Measurements from ENCODE around the gene DNM2.

The DNM2 gene

DNA sequence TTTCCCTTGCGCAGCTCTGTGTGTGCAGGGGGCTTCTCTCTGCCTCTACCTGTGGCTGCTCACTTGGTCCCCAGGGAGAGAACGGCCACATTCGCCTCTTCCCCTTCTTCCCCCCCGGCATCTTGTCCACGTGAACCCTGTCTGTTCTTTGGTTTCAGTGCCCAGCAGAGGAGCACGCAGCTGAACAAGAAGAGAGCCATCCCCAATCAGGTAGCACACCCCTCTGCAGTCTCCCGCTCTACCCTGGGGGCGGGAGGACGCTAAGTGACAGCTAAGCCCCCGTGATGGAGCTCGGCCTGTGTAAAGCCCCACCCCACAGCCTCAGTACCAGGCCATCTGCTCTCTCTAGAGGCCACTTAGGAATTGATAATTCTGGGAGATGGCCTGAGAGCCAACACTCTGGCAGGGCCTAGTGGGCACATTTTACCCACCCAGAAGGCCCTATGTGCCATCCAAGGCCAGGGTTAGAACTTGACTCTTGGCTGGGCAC is 87.9 kb downstream of the DNM2 start:
- no peak overlapping the region for H3K18ac ChIP-seq (ENCODE audit: low read length)
- H2BK5ac ChIP-seq (ENCODE audit: low read depth, low read length, poor library complexity): no peak overlapping the region
- H3K9ac ChIP-seq (ENCODE audit: low read length): no peak overlapping the region
- H4K91ac ChIP-seq (ENCODE audit: low read depth, low read length): no peak overlapping the region
- peaks cover 1% of the 10 kb centered on the region for H3K9me3 ChIP-seq (ENCODE audit: insufficient read depth, low read depth, low read length)
- no peak overlapping the region for H3K4ac ChIP-seq (ENCODE audit: low read depth, low read length)
- H3K14ac ChIP-seq (ENCODE audit: low read length): no peak overlapping the region
- no peak overlapping the region for H4K12ac ChIP-seq (ENCODE audit: low read depth, low read length)
- H3K4me1 ChIP-seq (ENCODE audit: control insufficient read depth in 1 of 2, insufficient read depth in 2 of 2, low read length in 2 of 2): no peaks in the 10 kb centered on the region
- H2AK5ac ChIP-seq (ENCODE audit: low read length): no peak overlapping the region
- no peaks in the 10 kb centered on the region for H3K79me2 ChIP-seq (ENCODE audit: control insufficient read depth, insufficient read depth, low read length, poor library complexity)
- no peak overlapping the region for H3K4me2 ChIP-seq (ENCODE audit: low read length)
- no CpG with 5 or more reads among the region's 11 CpGs for WGBS (ENCODE audit: extremely low coverage, insufficient coverage, insufficient read length)
- no peak overlapping the region for H2BK12ac ChIP-seq (ENCODE audit: low read length)
- H3K4me3 ChIP-seq (ENCODE audit: low read depth, low read length): no peak overlapping the region
- H2BK120ac ChIP-seq (ENCODE audit: insufficient read depth, low read length, poor library complexity): no peak overlapping the region
- no peak overlapping the region for H3K23ac ChIP-seq (ENCODE audit: low read length)
- peaks cover 68 to 69% of the 10 kb centered on the region in 2 experiments for H3K36me3 ChIP-seq (ENCODE audit: control insufficient read depth in 1 of 2, insufficient read depth in 2 of 2, low read length in 2 of 2)
- H3K27ac ChIP-seq (ENCODE audit: low read depth, low read length): no peak overlapping the region
- H2AFZ ChIP-seq (ENCODE audit: insufficient read depth, low read length, poor library complexity): no peak overlapping the region
- no peak for DNase-seq
- H3K27me3 ChIP-seq (ENCODE audit: insufficient read depth, low read length): no peaks in the 10 kb centered on the region
- no peaks in the 10 kb centered on the region for H3K79me1 ChIP-seq (ENCODE audit: low read length)
- no peak overlapping the region for H4K8ac ChIP-seq (ENCODE audit: low read depth, low read length)

DNA sequence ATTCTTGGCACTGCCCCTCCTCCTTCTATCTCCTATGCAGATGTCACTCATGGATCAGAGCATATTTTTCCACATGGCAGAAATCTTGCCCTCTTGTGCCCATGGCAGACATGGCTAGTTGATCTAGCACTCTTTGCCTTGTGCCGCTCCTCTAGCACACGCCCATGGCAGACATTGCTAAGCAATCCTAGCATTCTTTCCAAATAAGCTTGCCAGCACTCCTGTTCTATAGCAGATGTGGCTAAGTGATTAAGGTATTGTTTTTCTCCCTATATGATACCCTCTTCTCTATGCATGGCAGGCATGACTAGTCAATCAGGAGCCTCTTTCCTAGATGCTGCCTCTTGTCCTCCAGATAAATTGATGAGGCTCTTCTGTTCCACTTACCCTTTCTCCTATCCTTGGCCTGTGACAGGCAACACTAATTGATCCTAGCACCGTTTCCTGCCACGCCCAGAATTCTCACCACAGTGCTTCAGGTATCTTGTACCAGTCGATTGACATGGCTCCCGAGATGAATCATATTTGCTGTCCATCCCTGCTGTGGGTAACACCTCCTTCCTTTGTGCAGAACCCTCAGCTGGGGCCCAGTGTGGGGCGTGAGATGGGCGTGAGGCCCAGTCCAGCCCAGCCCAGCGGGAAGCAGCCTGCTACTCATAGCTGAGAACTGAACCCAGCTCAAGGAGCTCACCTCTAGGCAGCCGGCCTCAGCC is 91.2 kb downstream of the DNM2 start:
- H4K12ac ChIP-seq (ENCODE audit: low read depth, low read length): no peak overlapping the region
- H2BK120ac ChIP-seq (ENCODE audit: insufficient read depth, low read length, poor library complexity): no peak overlapping the region
- peaks cover 58% of the 10 kb centered on the region in 2 experiments for H3K36me3 ChIP-seq (ENCODE audit: control insufficient read depth in 1 of 2, insufficient read depth in 2 of 2, low read length in 2 of 2)
- H3K4ac ChIP-seq (ENCODE audit: low read depth, low read length): no peak overlapping the region
- no CpG with 5 or more reads among the region's 10 CpGs for WGBS (ENCODE audit: extremely low coverage, insufficient coverage, insufficient read length)
- no peak overlapping the region for H3K4me2 ChIP-seq (ENCODE audit: low read length)
- no peak overlapping the region for H2BK12ac ChIP-seq (ENCODE audit: low read length)
- DNase-seq: no peak
- H4K91ac ChIP-seq (ENCODE audit: low read depth, low read length): no peak overlapping the region
- no peak overlapping the region for H3K23ac ChIP-seq (ENCODE audit: low read length)
- H3K79me1 ChIP-seq (ENCODE audit: low read length): no peaks in the 10 kb centered on the region
- H4K8ac ChIP-seq (ENCODE audit: low read depth, low read length): no peak overlapping the region
- no peak overlapping the region for H2BK5ac ChIP-seq (ENCODE audit: low read depth, low read length, poor library complexity)
- no peak overlapping the region for H3K27ac ChIP-seq (ENCODE audit: low read depth, low read length)
- no peak overlapping the region for H3K4me3 ChIP-seq (ENCODE audit: low read depth, low read length)
- H2AFZ ChIP-seq (ENCODE audit: insufficient read depth, low read length, poor library complexity): no peak overlapping the region
- no peak overlapping the region for H3K14ac ChIP-seq (ENCODE audit: low read length)
- peaks cover 3% of the 10 kb centered on the region for H3K9me3 ChIP-seq (ENCODE audit: insufficient read depth, low read depth, low read length)
- H3K9ac ChIP-seq (ENCODE audit: low read length): no peak overlapping the region
- H3K79me2 ChIP-seq (ENCODE audit: control insufficient read depth, insufficient read depth, low read length, poor library complexity): no peaks in the 10 kb centered on the region
- peaks cover 4 to 6% of the 10 kb centered on the region in 2 experiments for H3K4me1 ChIP-seq (ENCODE audit: control insufficient read depth in 1 of 2, insufficient read depth in 2 of 2, low read length in 2 of 2)
- H3K18ac ChIP-seq (ENCODE audit: low read length): no peak overlapping the region
- H2AK5ac ChIP-seq (ENCODE audit: low read length): no peak overlapping the region
- H3K27me3 ChIP-seq (ENCODE audit: insufficient read depth, low read length): no peaks in the 10 kb centered on the region

GRCh38 chr19:10809651-10810285 is 91.9 kb downstream of the DNM2 start:
- no CpG with 5 or more reads among the region's 15 CpGs for WGBS (ENCODE audit: extremely low coverage, insufficient coverage, insufficient read length)
- H3K27me3 ChIP-seq (ENCODE audit: insufficient read depth, low read length): no peaks in the 10 kb centered on the region

GRCh38 chr19:10811391-10812111 is 93.7 kb downstream of the DNM2 start:
- no peak overlapping the region for H3K4ac ChIP-seq (ENCODE audit: low read depth, low read length)
- no peak overlapping the region for H3K23ac ChIP-seq (ENCODE audit: low read length)

More at GRCh38 chr19:10809651-10810285, 91.9 kb downstream of the DNM2 start:
- Histone ChIP-seq H3K27ac (ENCODE audit: low read depth, low read length) (no peak overlapping the region), H3K9ac (ENCODE audit: low read length) (no peak overlapping the region), H4K91ac (ENCODE audit: low read depth, low read length) (no peak overlapping the region), H3K4me2 (ENCODE audit: low read length) (no peak overlapping the region), H2BK5ac (ENCODE audit: low read depth, low read length, poor library complexity) (no peak overlapping the region), H3K79me2 (ENCODE audit: control insufficient read depth, insufficient read depth, low read length, poor library complexity) (no peaks in the 10 kb centered on the region), H3K79me1 (ENCODE audit: low read length) (no peaks in the 10 kb centered on the region), H3K36me3 (ENCODE audit: control insufficient read depth in 1 of 2, insufficient read depth in 2 of 2, low read length in 2 of 2) (peaks cover 55% of the 10 kb centered on the region in 2 experiments), H3K4me3 (ENCODE audit: low read depth, low read length) (no peak overlapping the region), H3K14ac (ENCODE audit: low read length) (no peak overlapping the region), H3K4me1 (ENCODE audit: control insufficient read depth in 1 of 2, insufficient read depth in 2 of 2, low read length in 2 of 2) (peaks cover 4 to 6% of the 10 kb centered on the region in 2 experiments), H3K9me3 (ENCODE audit: insufficient read depth, low read depth, low read length) (peaks cover 3% of the 10 kb centered on the region), H3K18ac (ENCODE audit: low read length) (no peak overlapping the region), H3K23ac (ENCODE audit: low read length) (no peak overlapping the region), H2BK12ac (ENCODE audit: low read length) (no peak overlapping the region), H2BK120ac (ENCODE audit: insufficient read depth, low read length, poor library complexity) (no peak overlapping the region), H4K12ac (ENCODE audit: low read depth, low read length) (no peak overlapping the region), H3K4ac (ENCODE audit: low read depth, low read length) (no peak overlapping the region), H2AFZ (ENCODE audit: insufficient read depth, low read length, poor library complexity) (no peak overlapping the region), H2AK5ac (ENCODE audit: low read length) (no peak overlapping the region), H4K8ac (ENCODE audit: low read depth, low read length) (no peak overlapping the region)
- no peak for DNase-seq

More at GRCh38 chr19:10811391-10812111, 93.7 kb downstream of the DNM2 start:
- H3K79me2 ChIP-seq (ENCODE audit: control insufficient read depth, insufficient read depth, low read length, poor library complexity): no peaks in the 10 kb centered on the region
- no peak overlapping the region for H2BK120ac ChIP-seq (ENCODE audit: insufficient read depth, low read length, poor library complexity)
- H3K79me1 ChIP-seq (ENCODE audit: low read length): no peaks in the 10 kb centered on the region
- no peak overlapping the region for H3K27ac ChIP-seq (ENCODE audit: low read depth, low read length)
- no peak overlapping the region for H2AK5ac ChIP-seq (ENCODE audit: low read length)
- no peak overlapping the region for H3K18ac ChIP-seq (ENCODE audit: low read length)
- WGBS (ENCODE audit: extremely low coverage, insufficient coverage, insufficient read length): no CpG with 5 or more reads among the region's 17 CpGs
- DNase-seq: no peak
- H3K9ac ChIP-seq (ENCODE audit: low read length): no peak overlapping the region
- H2BK12ac ChIP-seq (ENCODE audit: low read length): no peak overlapping the region
- H3K9me3 ChIP-seq (ENCODE audit: insufficient read depth, low read depth, low read length): peaks cover 3% of the 10 kb centered on the region
- H4K8ac ChIP-seq (ENCODE audit: low read depth, low read length): no peak overlapping the region
- no peak overlapping the region for H3K4me3 ChIP-seq (ENCODE audit: low read depth, low read length)
- no peak overlapping the region for H2BK5ac ChIP-seq (ENCODE audit: low read depth, low read length, poor library complexity)
- H4K91ac ChIP-seq (ENCODE audit: low read depth, low read length): no peak overlapping the region
- no peak overlapping the region for H4K12ac ChIP-seq (ENCODE audit: low read depth, low read length)
- no peak overlapping the region for H3K4me2 ChIP-seq (ENCODE audit: low read length)
- H3K4me1 ChIP-seq (ENCODE audit: control insufficient read depth in 1 of 2, insufficient read depth in 2 of 2, low read length in 2 of 2): peaks cover 4 to 8% of the 10 kb centered on the region in 2 experiments
- H3K36me3 ChIP-seq (ENCODE audit: control insufficient read depth in 1 of 2, insufficient read depth in 2 of 2, low read length in 2 of 2): peaks cover 47 to 59% of the 10 kb centered on the region in 2 experiments
- H3K14ac ChIP-seq (ENCODE audit: low read length): no peak overlapping the region
- H2AFZ ChIP-seq (ENCODE audit: insufficient read depth, low read length, poor library complexity): no peak overlapping the region
- no peaks in the 10 kb centered on the region for H3K27me3 ChIP-seq (ENCODE audit: insufficient read depth, low read length)
